Endothelial cell of umbilical vein (primary cell): ENCODE data around the gene CD1D. TPM values are rescaled to one million over a fixed set of nuclear protein-coding genes. Genes with fewer than 3 reads are reported as not detected.

ENCODE experiments used
- BruUV-seq: library from RNA; stranded (reverse); fragments of 400-500 nt; replicated peaks from 2 replicates; lab custom pipeline; 2021; lab: Mats Ljungman, UMichigan
- CTCF ChIA-PET: fragments of 300-600, 350-600 bp; sonication (Branson Sonifier 250); formaldehyde crosslinking; loops from one replicate; lab custom pipeline; 2021; ENCODE audit warnings: antibody characterized with exemption, inconsistent platforms; lab: Charles Lee
- POLR2A ChIA-PET: fragments of 300-600, 350-600 bp; sonication (Branson Sonifier 250); formaldehyde crosslinking; loops from one replicate; lab custom pipeline; 2021; ENCODE audit warnings: antibody characterized with exemption, inconsistent platforms; lab: Charles Lee
- DNase-seq: peaks from one replicate; pipeline ENCODE4 v3.0.0-alpha.2; 2011; ENCODE audit warnings: low read depth, low spot score
- FAIRE-seq: peaks from 2 replicates; lab custom pipeline; 2011; peaks lifted over from hg19 to GRCh38; lab: Jason Lieb, UNC
- H2AFZ ChIP-seq: 2 replicates; pipeline ENCODE4 v1.6.0; 2012; ENCODE audit warnings: low read depth, low read length, control low read depth, inconsistent platforms
- H3K27ac ChIP-seq: 2 replicates; pipeline ENCODE4 v1.5.1; 2011; ENCODE audit warnings: low read depth, mild to moderate bottlenecking, control low read depth, low read length, moderate library complexity; ENCODE audit not compliant: insufficient read depth
- H3K27me3 ChIP-seq, 2 experiments: 2 replicates each; pipeline versions ENCODE4 v1.6.0 to v1.6.1; 2011; ENCODE audit warnings: low read length in 2 of 2, mixed read lengths in 1 of 2; ENCODE audit not compliant: control insufficient read depth in 2 of 2, insufficient read depth in 2 of 2
- H3K36me3 ChIP-seq, 2 experiments: 2 replicates in 1 of 2; 3 replicates in 1 of 2; pipeline ENCODE4 v1.5.1; 2011; ENCODE audit warnings: low read length in 2 of 2, mild to moderate bottlenecking in 1 of 2, moderate library complexity in 1 of 2; ENCODE audit not compliant: control insufficient read depth in 2 of 2, insufficient read depth in 2 of 2; ENCODE audit errors: extremely low read depth in 1 of 2
- H3K4me1 ChIP-seq: 3 replicates; pipeline ENCODE4 v1.5.1; 2011; ENCODE audit warnings: mild to moderate bottlenecking, low read length; ENCODE audit not compliant: control insufficient read depth, insufficient read depth; ENCODE audit errors: extremely low read depth
- H3K4me2 ChIP-seq: 2 replicates; pipeline ENCODE4 v1.6.1; 2011; ENCODE audit warnings: low read length, control low read depth, mixed read lengths; ENCODE audit not compliant: insufficient read depth
- H3K4me3 ChIP-seq, 3 experiments: fragments of 200-600 bp in 1 of 3; sonication (generic), shearing (Covaris generic) in 1 of 3; replicated peaks in 1 of 3; 2 replicates each; pipeline ENCODE4 v1.5.1; 2011 to 2016; ENCODE audit warnings: control low read depth in 3 of 3, low read length in 3 of 3, mild to moderate bottlenecking in 2 of 3, inconsistent platforms in 1 of 3, low read depth in 1 of 3, moderate library complexity in 1 of 3; ENCODE audit not compliant: insufficient read depth in 1 of 3
- H3K79me2 ChIP-seq: 2 replicates; pipeline ENCODE4 v1.6.0; 2012; ENCODE audit warnings: low read length, inconsistent platforms; ENCODE audit not compliant: control insufficient read depth, insufficient read depth
- H3K9ac ChIP-seq: replicated peaks from 2 replicates; pipeline ENCODE3; 2011; ENCODE audit warnings: low read length, control low read depth; ENCODE audit not compliant: insufficient read depth; ENCODE audit errors: extremely low read depth
- H3K9me1 ChIP-seq: replicated peaks from 3 replicates; pipeline ENCODE4 v1.6.0; 2011; ENCODE audit warnings: mild to moderate bottlenecking, low read length; ENCODE audit not compliant: control insufficient read depth, insufficient read depth; ENCODE audit errors: extremely low read depth
- H3K9me3 ChIP-seq: replicated peaks from 2 replicates; pipeline ENCODE4 v1.5.1; 2012; ENCODE audit warnings: low read length, inconsistent platforms; ENCODE audit not compliant: control insufficient read depth, insufficient read depth
- H4K20me1 ChIP-seq: replicated peaks from 2 replicates; pipeline ENCODE3; 2011; ENCODE audit warnings: mild to moderate bottlenecking, low read length; ENCODE audit not compliant: control insufficient read depth, insufficient read depth; ENCODE audit errors: extremely low read depth
- EZH2 ChIP-seq: IDR thresholded peaks from 2 replicates; pipeline ENCODE4 v1.6.1; 2012; ENCODE audit warnings: borderline replicate concordance, low read depth, mild to moderate bottlenecking, moderate library complexity, low read length, inconsistent platforms; ENCODE audit not compliant: severe bottlenecking
- FOS ChIP-seq: IDR thresholded peaks from 2 replicates; pipeline ENCODE4 v1.6.1; 2011; ENCODE audit warnings: mild to moderate bottlenecking, low read length, moderate library complexity, borderline replicate concordance; ENCODE audit not compliant: insufficient read depth
- GATA2 ChIP-seq: IDR thresholded peaks from 2 replicates; pipeline ENCODE4 v1.7.0; 2011; ENCODE audit warnings: low read depth, mild to moderate bottlenecking, moderate library complexity, mixed read lengths, low read length; ENCODE audit not compliant: insufficient read length, insufficient read depth
- JUN ChIP-seq: IDR thresholded peaks from 2 replicates; pipeline ENCODE4 v1.6.1; 2011; ENCODE audit warnings: borderline replicate concordance, low read depth; ENCODE audit not compliant: insufficient read length, insufficient read depth
- MAX ChIP-seq: IDR thresholded peaks from 2 replicates; pipeline ENCODE4 v1.6.1; 2011; ENCODE audit not compliant: insufficient read depth, insufficient read length
- MYC ChIP-seq: IDR thresholded peaks from one replicate; pipeline ENCODE4 v1.6.1; 2011; ENCODE audit warnings: mild to moderate bottlenecking, low read depth, low read length
- POLR2A ChIP-seq: IDR thresholded peaks from 2 replicates; pipeline ENCODE4 v1.6.1; 2012; ENCODE audit warnings: low read depth, mild to moderate bottlenecking, control low read depth, low read length
- POLR2AphosphoS5 ChIP-seq: IDR thresholded peaks from 2 replicates; pipeline ENCODE4 v1.6.1; 2012; ENCODE audit warnings: low read depth, mild to moderate bottlenecking, control low read depth, low read length, moderate library complexity; ENCODE audit not compliant: insufficient read depth
- dilution Hi-C: fragments of 300-500 bp; cut with MboI; formaldehyde crosslinking; loops from one replicate; pipeline ENCODE4 v1.15.0; 2019; ENCODE audit warnings: low sequenced_read_pairs; ENCODE audit not compliant: extremely low pct_ligation_motif_present
- intact Hi-C: fragments of 100-400 bp; cut with micrococcal nuclease; formaldehyde crosslinking; loops from one replicate; pipeline ENCODE4 v1.10.0; 2022
- polyA plus RNA-seq, 4 experiments: library from polyadenylated mRNA; depleted of rRNA in 3 of 4; stranded (reverse) in 3 of 4; unstranded in 1 of 4; fragments of >200 nt; gene quantifications; 2 replicates each; pipeline versions ENCODE4 v1.2.1 to v1.2.3, GENCODE V29; 2011 to 2012; ENCODE audit warnings: missing spikeins in 1 of 4
- total RNA-seq: library from RNA; stranded (reverse); gene quantifications from 2 replicates; pipeline ENCODE4 v1.2.3, GENCODE V29; 2021
- TF ChIP-seq, protein P1 (sequence below), 2 donors: IDR thresholded peaks; 1 replicate in 1 of 2; 2 replicates in 1 of 2; pipeline ENCODE4 v1.5.1; 2011; ENCODE audit warnings: low read length in 2 of 2, mild to moderate bottlenecking in 2 of 2, moderate library complexity in 2 of 2, control low read depth in 1 of 2, inconsistent platforms in 1 of 2, low read depth in 1 of 2; ENCODE audit not compliant: insufficient read depth in 1 of 2; ENCODE audit errors: extremely low read depth in 1 of 2

CD1D gene
- total and polyA plus RNA-seq, 2 donors (not counting 3 experiments of a cell fraction or from before 2014, with no cell fraction given), result not detected

GRCh38 chr1:158191299-158191698 lies 10.6 kb downstream of the CD1D start:
- Histone ChIP-seq H2AFZ (no peak overlapping the region), H3K9me1 (no peaks in the 10 kb centered on the region), H3K9me3 (no peaks in the 10 kb centered on the region), H3K36me3 (no peaks in the 10 kb centered on the region), H3K79me2 (no peaks in the 10 kb centered on the region), H3K4me1 (no peaks in the 10 kb centered on the region), H3K27me3 (peaks cover 4 to 21% of the 10 kb centered on the region in 2 experiments), H3K4me2 (no peak overlapping the region), H4K20me1 (no peaks in the 10 kb centered on the region), H3K27ac (no peak overlapping the region), H3K4me3 (no peak overlapping the region), H3K9ac (no peak overlapping the region)
- dilution Hi-C loops (no loop called here), intact Hi-C loops (no loop called here)
- POLR2A ChIA-PET, result no interaction called here
- CTCF ChIA-PET, result interaction anchor here (3.2 kb wide), 1 partner anchor 12 kb away, joined by 16 read pairs; no protein-coding TSS in a partner anchor
- no TSS peak for BruUV-seq
- FAIRE-seq (no peak), DNase-seq (no peak)
- no peak for TF ChIP-seq POLR2A
- TF ChIP-seq, protein P1, sequence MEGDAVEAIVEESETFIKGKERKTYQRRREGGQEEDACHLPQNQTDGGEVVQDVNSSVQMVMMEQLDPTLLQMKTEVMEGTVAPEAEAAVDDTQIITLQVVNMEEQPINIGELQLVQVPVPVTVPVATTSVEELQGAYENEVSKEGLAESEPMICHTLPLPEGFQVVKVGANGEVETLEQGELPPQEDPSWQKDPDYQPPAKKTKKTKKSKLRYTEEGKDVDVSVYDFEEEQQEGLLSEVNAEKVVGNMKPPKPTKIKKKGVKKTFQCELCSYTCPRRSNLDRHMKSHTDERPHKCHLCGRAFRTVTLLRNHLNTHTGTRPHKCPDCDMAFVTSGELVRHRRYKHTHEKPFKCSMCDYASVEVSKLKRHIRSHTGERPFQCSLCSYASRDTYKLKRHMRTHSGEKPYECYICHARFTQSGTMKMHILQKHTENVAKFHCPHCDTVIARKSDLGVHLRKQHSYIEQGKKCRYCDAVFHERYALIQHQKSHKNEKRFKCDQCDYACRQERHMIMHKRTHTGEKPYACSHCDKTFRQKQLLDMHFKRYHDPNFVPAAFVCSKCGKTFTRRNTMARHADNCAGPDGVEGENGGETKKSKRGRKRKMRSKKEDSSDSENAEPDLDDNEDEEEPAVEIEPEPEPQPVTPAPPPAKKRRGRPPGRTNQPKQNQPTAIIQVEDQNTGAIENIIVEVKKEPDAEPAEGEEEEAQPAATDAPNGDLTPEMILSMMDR (IDR thresholded peaks at IDR 0.05; ENCODE audit: extremely low read depth in 1 of 2, insufficient read depth in 1 of 2, low read depth in 1 of 2, low read length in 2 of 2), result no peak
- no peak for TF ChIP-seq POLR2AphosphoS5
- no peak for TF ChIP-seq MYC
- TF ChIP-seq MAX, result no peak
- no peak for TF ChIP-seq EZH2
- TF ChIP-seq FOS, result no peak
- no peak for TF ChIP-seq GATA2
- TF ChIP-seq JUN, result no peak
